Measurements from ENCODE around the gene CSF2RB. TPM values are rescaled to one million over a fixed set of nuclear protein-coding genes. Genes with fewer than 3 reads are reported as not detected.

Gene CSF2RB
- total RNA-seq, 1 experiment from 2014 or later = 0.07 TPM

DNA sequence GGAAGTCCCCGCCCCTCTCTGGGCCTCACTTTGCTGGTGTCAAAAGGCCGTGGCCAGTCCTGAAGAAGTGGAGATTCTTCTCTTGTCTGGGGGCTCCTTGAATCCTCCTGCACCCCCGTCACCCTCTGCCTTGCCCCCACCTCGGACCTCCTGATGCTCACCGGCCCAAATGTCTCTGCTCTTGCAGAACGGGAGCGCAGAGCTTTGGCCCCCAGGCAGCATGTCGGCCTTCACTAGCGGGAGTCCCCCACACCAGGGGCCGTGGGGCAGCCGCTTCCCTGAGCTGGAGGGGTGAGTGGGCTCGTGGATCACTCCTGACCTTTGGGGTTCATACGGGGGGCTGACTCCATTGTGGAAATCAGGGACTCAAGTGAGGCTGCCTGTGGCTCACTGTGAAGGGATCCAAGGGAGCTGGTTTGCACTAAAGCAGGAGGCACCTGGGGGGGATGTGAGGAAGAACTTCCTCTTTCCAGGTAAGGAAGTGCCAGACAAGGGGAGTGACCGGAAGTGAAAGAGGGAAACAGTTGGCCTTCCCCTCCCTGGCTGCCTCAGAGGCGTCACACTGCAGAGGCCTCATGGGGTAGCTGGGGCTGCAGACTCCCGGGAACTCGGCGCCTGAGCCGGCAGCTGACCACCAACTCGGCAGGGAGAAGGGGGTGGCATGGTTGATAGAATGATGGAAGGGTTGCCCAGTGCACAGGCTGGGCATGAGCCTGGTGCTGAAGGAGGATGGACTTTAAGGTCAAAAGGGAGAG is 23.1 kb downstream of the CSF2RB start:
- H3K36me3 Mint-ChIP-seq = no peaks in the 10 kb centered on the region; the same call in 1 of the 2 replicates
- H3K27ac Mint-ChIP-seq = no peak overlapping the region
- ATAC-seq = no peak

DNA sequence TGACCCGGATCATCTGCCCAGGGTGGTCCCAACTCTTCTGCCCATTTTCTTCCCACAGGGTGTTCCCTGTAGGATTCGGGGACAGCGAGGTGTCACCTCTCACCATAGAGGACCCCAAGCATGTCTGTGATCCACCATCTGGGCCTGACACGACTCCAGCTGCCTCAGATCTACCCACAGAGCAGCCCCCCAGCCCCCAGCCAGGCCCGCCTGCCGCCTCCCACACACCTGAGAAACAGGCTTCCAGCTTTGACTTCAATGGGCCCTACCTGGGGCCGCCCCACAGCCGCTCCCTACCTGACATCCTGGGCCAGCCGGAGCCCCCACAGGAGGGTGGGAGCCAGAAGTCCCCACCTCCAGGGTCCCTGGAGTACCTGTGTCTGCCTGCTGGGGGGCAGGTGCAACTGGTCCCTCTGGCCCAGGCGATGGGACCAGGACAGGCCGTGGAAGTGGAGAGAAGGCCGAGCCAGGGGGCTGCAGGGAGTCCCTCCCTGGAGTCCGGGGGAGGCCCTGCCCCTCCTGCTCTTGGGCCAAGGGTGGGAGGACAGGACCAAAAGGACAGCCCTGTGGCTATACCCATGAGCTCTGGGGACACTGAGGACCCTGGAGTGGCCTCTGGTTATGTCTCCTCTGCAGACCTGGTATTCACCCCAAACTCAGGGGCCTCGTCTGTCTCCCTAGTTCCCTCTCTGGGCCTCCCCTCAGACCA is 24.0 kb downstream of the CSF2RB start:
- TF ChIP-seq HMGXB4 (CRISPR knock-in tag; IDR thresholded peaks at IDR 0.05) = no peak
- TF ChIP-seq TEAD4 (CRISPR knock-in tag; IDR thresholded peaks at IDR 0.05) = no peak
- no peak for TF ChIP-seq MYBL2 (CRISPR knock-in tag; IDR thresholded peaks at IDR 0.05)
- TF ChIP-seq, protein P1, sequence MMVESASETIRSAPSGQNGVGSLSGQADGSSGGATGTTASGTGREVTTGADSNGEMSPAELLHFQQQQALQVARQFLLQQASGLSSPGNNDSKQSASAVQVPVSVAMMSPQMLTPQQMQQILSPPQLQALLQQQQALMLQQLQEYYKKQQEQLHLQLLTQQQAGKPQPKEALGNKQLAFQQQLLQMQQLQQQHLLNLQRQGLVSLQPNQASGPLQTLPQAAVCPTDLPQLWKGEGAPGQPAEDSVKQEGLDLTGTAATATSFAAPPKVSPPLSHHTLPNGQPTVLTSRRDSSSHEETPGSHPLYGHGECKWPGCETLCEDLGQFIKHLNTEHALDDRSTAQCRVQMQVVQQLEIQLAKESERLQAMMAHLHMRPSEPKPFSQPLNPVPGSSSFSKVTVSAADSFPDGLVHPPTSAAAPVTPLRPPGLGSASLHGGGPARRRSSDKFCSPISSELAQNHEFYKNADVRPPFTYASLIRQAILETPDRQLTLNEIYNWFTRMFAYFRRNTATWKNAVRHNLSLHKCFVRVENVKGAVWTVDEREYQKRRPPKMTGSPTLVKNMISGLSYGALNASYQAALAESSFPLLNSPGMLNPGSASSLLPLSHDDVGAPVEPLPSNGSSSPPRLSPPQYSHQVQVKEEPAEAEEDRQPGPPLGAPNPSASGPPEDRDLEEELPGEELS (CRISPR knock-in tag; IDR thresholded peaks at IDR 0.05) = no peak
- no peak for TF ChIP-seq PRRX2 (CRISPR knock-in tag; IDR thresholded peaks at IDR 0.05)
- TF ChIP-seq, protein P2, sequence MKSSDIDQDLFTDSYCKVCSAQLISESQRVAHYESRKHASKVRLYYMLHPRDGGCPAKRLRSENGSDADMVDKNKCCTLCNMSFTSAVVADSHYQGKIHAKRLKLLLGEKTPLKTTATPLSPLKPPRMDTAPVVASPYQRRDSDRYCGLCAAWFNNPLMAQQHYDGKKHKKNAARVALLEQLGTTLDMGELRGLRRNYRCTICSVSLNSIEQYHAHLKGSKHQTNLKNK (CRISPR knock-in tag; IDR thresholded peaks at IDR 0.05) = no peak
- TF ChIP-seq CREM (CRISPR knock-in tag; IDR thresholded peaks at IDR 0.05) = no peak
- TF ChIP-seq ZNF263 (CRISPR knock-in tag; IDR thresholded peaks at IDR 0.05; ENCODE audit: low read depth) = no peak
- TF ChIP-seq TP53 (CRISPR knock-in tag; IDR thresholded peaks at IDR 0.05) = no peak
- TF ChIP-seq, protein P3, sequence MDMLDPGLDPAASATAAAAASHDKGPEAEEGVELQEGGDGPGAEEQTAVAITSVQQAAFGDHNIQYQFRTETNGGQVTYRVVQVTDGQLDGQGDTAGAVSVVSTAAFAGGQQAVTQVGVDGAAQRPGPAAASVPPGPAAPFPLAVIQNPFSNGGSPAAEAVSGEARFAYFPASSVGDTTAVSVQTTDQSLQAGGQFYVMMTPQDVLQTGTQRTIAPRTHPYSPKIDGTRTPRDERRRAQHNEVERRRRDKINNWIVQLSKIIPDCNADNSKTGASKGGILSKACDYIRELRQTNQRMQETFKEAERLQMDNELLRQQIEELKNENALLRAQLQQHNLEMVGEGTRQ (CRISPR knock-in tag; IDR thresholded peaks at IDR 0.05) = no peak
- no peak for TF ChIP-seq SP1 (CRISPR knock-in tag; conservative IDR thresholded peaks at IDR 0.05)
- TF ChIP-seq NR3C1 (CRISPR knock-in tag; conservative IDR thresholded peaks at IDR 0.05; ENCODE audit: low read depth) = no peak
- TF ChIP-seq SOX15 (CRISPR knock-in tag; IDR thresholded peaks at IDR 0.05) = no peak
- no peak for DNase-seq (ENCODE audit: low spot score)
- peaks cover 18% of the 10 kb centered on the region for H3K9me3 Mint-ChIP-seq
- H3K27ac Mint-ChIP-seq = no peak overlapping the region
- no peak for ATAC-seq
- H3K4me3 Mint-ChIP-seq = no peak overlapping the region
- H3K27me3 Mint-ChIP-seq (ENCODE audit: low read depth) = no peaks in the 10 kb centered on the region
- CTCF ChIA-PET = interaction anchor here (1.4 to 1.5 kb wide), 2 partner anchors 40 kb away, joined by 5 read pairs; no protein-coding TSS in a partner anchor
- POLR2A ChIA-PET = no interaction called here
- no peaks in the 10 kb centered on the region; the same call in 1 of the 2 replicates for H3K36me3 Mint-ChIP-seq
- H3K4me1 Mint-ChIP-seq = peaks cover 8% of the 10 kb centered on the region

More for the DNA sequence above, 23.1 kb downstream of the CSF2RB start:
- no peak for DNase-seq (ENCODE audit: low spot score)
- ChIA-PET POLR2A (no interaction called here), CTCF (interaction anchor here (1.4 kb wide), 1 partner anchor 41 kb away, joined by 5 read pairs; no protein-coding TSS in a partner anchor)
- Mint-ChIP-seq H3K27me3 (ENCODE audit: low read depth) (no peaks in the 10 kb centered on the region), H3K9me3 (peaks cover 15% of the 10 kb centered on the region), H3K4me1 (peaks cover 8% of the 10 kb centered on the region), H3K4me3 (no peak overlapping the region)
- TF ChIP-seq ZBTB43 (CRISPR knock-in tag; IDR thresholded peaks at IDR 0.05) (no peak), PREB (CRISPR knock-in tag; IDR thresholded peaks at IDR 0.05; ENCODE audit: borderline replicate concordance) (no peak)
